HCT116 (cell line): ENCODE results near the gene CALN1. TPM values are rescaled to one million over a fixed set of nuclear protein-coding genes. Genes with fewer than 3 reads are reported as not detected.

Experiments used
- ATAC-seq: fragments of 200-7000 bp; cut with Tn5 transposase; 2 replicates; pipeline ENCODE4 v1.9.1; 2020; ENCODE audit warnings: mild to moderate bottlenecking, moderate library complexity
- BruUV-seq: library from RNA; stranded (reverse); fragments of 400-500 nt; replicated peaks from 2 replicates; lab custom pipeline; 2021; lab: Mats Ljungman, UMichigan
- CTCF ChIA-PET: fragments of 300-600 bp; sonication (Branson Sonifier 250); formaldehyde crosslinking; loops from one replicate; lab custom pipeline; 2021; ENCODE audit warnings: antibody characterized with exemption; lab: Charles Lee
- POLR2A ChIA-PET: fragments of 300-600, 350-600 bp; sonication (Branson Sonifier 250); formaldehyde crosslinking; loops from one replicate; lab custom pipeline; 2021; ENCODE audit warnings: antibody characterized with exemption; lab: Charles Lee
- RAD21 ChIA-PET, 2 experiments: fragments of 300-600 bp; sonication (Branson Sonifier 250); formaldehyde crosslinking; loops; one replicate each; lab custom pipeline; 2023; ENCODE audit warnings: low total read pairs in 2 of 2; ENCODE audit not compliant: uncharacterized antibody in 2 of 2, unreplicated experiment in 2 of 2, low non-redundant PET in 1 of 2; lab: Charles Lee
- DNase-seq: peaks from one replicate; pipeline ENCODE4 v3.0.0-alpha.2; 2010; ENCODE audit warnings: low read depth, low spot score
- H2AFZ ChIP-seq: fragments of 200-600 bp; shearing (Covaris generic), sonication (generic); 2 replicates; pipeline ENCODE4 v1.6.1; 2017; ENCODE audit warnings: low read depth, mixed run types, mixed read lengths, antibody characterized with exemption, low read length; ENCODE audit not compliant: poor library complexity, severe bottlenecking
- H3K27ac ChIP-seq: 2 replicates; pipeline ENCODE4 v1.5.1; 2012; ENCODE audit warnings: low read depth, low read length
- H3K27me3 ChIP-seq: fragments of 200-600 bp; sonication (generic); 2 replicates; pipeline ENCODE4 v1.6.1; 2016; ENCODE audit warnings: mixed run types, low read length, mixed read lengths; ENCODE audit not compliant: insufficient read depth
- H3K36me3 ChIP-seq, 2 experiments: fragments of 200-500 bp in 1 of 2; fragments of 200-600 bp in 1 of 2; sonication (Bioruptor generic) in 1 of 2; sonication (generic) in 1 of 2; 2 replicates each; pipeline versions ENCODE4 v1.5.1 to v1.6.1; 2014 to 2016; ENCODE audit warnings: low read length in 2 of 2, inconsistent platforms in 1 of 2, mixed read lengths in 1 of 2, mixed run types in 1 of 2; ENCODE audit not compliant: insufficient read depth in 2 of 2, control insufficient read depth in 1 of 2
- H3K4me1 ChIP-seq, 2 experiments: fragments of 200-600 bp in 1 of 2; sonication (generic) in 1 of 2; 2 replicates each; pipeline versions ENCODE4 v1.5.1 to v1.6.1; 2012 to 2017; ENCODE audit warnings: low read length in 2 of 2, inconsistent platforms in 1 of 2, mild to moderate bottlenecking in 1 of 2, mixed read lengths in 1 of 2, mixed run types in 1 of 2, moderate library complexity in 1 of 2; ENCODE audit not compliant: insufficient read depth in 2 of 2, control insufficient read depth in 1 of 2
- H3K4me2 ChIP-seq: fragments of 200-600 bp; sonication (generic); 2 replicates; pipeline ENCODE4 v1.6.1; 2017; ENCODE audit warnings: mixed run types, low read length, mixed read lengths
- H3K4me3 ChIP-seq, 2 experiments: fragments of 200-600 bp in 1 of 2; sonication (generic) in 1 of 2; replicated peaks in 1 of 2; 2 replicates each; pipeline ENCODE4 v1.5.1; 2011 to 2016; ENCODE audit warnings: low read length in 2 of 2, control low read depth in 1 of 2, low read depth in 1 of 2, mild to moderate bottlenecking in 1 of 2, mixed read lengths in 1 of 2, mixed run types in 1 of 2
- H3K79me2 ChIP-seq: fragments of 200-600 bp; sonication (generic); 2 replicates; pipeline ENCODE4 v1.6.1; 2017; ENCODE audit warnings: mild to moderate bottlenecking, mixed run types, low read length, moderate library complexity, mixed read lengths; ENCODE audit not compliant: insufficient read depth
- H3K9ac ChIP-seq: fragments of 200-600 bp; sonication (generic); 2 replicates; pipeline ENCODE4 v1.6.1; 2016; ENCODE audit warnings: low read length, mixed read lengths
- H3K9me2 ChIP-seq: fragments of 200-600 bp; sonication (generic), shearing (Covaris generic); 2 replicates; pipeline ENCODE4 v1.6.1; 2017; ENCODE audit warnings: mixed run types, mild to moderate bottlenecking, moderate library complexity; ENCODE audit not compliant: insufficient read depth
- H3K9me3 ChIP-seq, 2 experiments: fragments of 200-500 bp in 1 of 2; fragments of 200-600 bp in 1 of 2; sonication (Bioruptor generic) in 1 of 2; sonication (generic) in 1 of 2; 2 replicates each; pipeline ENCODE4 v1.6.1; 2014 to 2017; ENCODE audit warnings: low read length in 2 of 2, mixed read lengths in 2 of 2, inconsistent platforms in 1 of 2, low read depth in 1 of 2, mild to moderate bottlenecking in 1 of 2, mixed run types in 1 of 2, moderate library complexity in 1 of 2; ENCODE audit not compliant: control insufficient read depth in 1 of 2, insufficient read depth in 1 of 2
- H4K20me1 ChIP-seq: fragments of 200-600 bp; sonication (generic), shearing (Covaris generic); 2 replicates; pipeline ENCODE4 v1.6.1; 2017; ENCODE audit warnings: mixed run types, mild to moderate bottlenecking, moderate library complexity; ENCODE audit not compliant: insufficient read depth
- CEBPB ChIP-seq: IDR thresholded peaks from 2 replicates; pipeline ENCODE4 v1.6.1; 2012; ENCODE audit warnings: low read depth
- EGR1 ChIP-seq: IDR thresholded peaks from 2 replicates; pipeline ENCODE4 v1.6.1; 2012; ENCODE audit warnings: low read depth
- ELF1 ChIP-seq: IDR thresholded peaks from 2 replicates; pipeline ENCODE4 v1.6.1; 2012; ENCODE audit warnings: low read depth, borderline replicate concordance
- EZH2 ChIP-seq: fragments of 200-600 bp; sonication (generic); IDR thresholded peaks from 2 replicates; pipeline ENCODE4 v1.6.1; 2017; ENCODE audit warnings: antibody characterized with exemption, mixed run types
- EZH2phosphoT487 ChIP-seq: fragments of 200-600 bp; IDR thresholded peaks from 2 replicates; pipeline ENCODE4 v1.6.1; 2018; ENCODE audit warnings: antibody characterized with exemption, borderline replicate concordance
- FOSL1 ChIP-seq: IDR thresholded peaks from 2 replicates; pipeline ENCODE4 v1.6.1; 2012; ENCODE audit warnings: low read depth
- JUND ChIP-seq: IDR thresholded peaks from 2 replicates; pipeline ENCODE4 v1.6.1; 2012
- POLR2AphosphoS5 ChIP-seq: IDR thresholded peaks from 2 replicates; pipeline ENCODE4 v1.6.1; 2011; ENCODE audit warnings: mild to moderate bottlenecking, low read depth, low read length, moderate library complexity
- RAD21 ChIP-seq: IDR thresholded peaks from 2 replicates; pipeline ENCODE4 v1.6.1; 2012; ENCODE audit warnings: low read depth, mild to moderate bottlenecking
- SP1 ChIP-seq: IDR thresholded peaks from 2 replicates; pipeline ENCODE4 v1.6.1; 2012; ENCODE audit warnings: low read depth
- TCF7L2 ChIP-seq: IDR thresholded peaks from 2 replicates; pipeline ENCODE4 v1.7.0; 2011; ENCODE audit warnings: borderline replicate concordance, inconsistent platforms; ENCODE audit not compliant: insufficient read depth, insufficient read length; ENCODE audit errors: extremely low read depth
- ZFX ChIP-seq: fragments of 450-650 bp; IDR thresholded peaks from 2 replicates; pipeline ENCODE4 v1.6.1; 2017
- ZNF274 ChIP-seq: fragments of 200-500 bp; sonication (Bioruptor generic); IDR thresholded peaks from 2 replicates; pipeline ENCODE4 v1.6.1; 2014; ENCODE audit warnings: mild to moderate bottlenecking, low read depth, low read length, inconsistent platforms
- intact Hi-C: fragments of 100-400 bp; cut with micrococcal nuclease; formaldehyde crosslinking; loops from 2 replicates; pipeline ENCODE4 v1.10.0; 2022
- total RNA-seq: library from RNA; stranded (reverse); gene quantifications from one replicate; pipeline ENCODE4 v1.2.1, GENCODE V29; 2021; ENCODE audit not compliant: unreplicated experiment
- TF ChIP-seq, protein P1 (sequence below): IDR thresholded peaks from 2 replicates; pipeline ENCODE4 v1.6.1; 2012
- TF ChIP-seq, protein P2 (sequence below): IDR thresholded peaks from 2 replicates; pipeline ENCODE4 v1.6.1; 2011; ENCODE audit warnings: mild to moderate bottlenecking, low read length, moderate library complexity; ENCODE audit not compliant: insufficient replicate concordance; ENCODE audit errors: extremely low read depth
- TF ChIP-seq, protein P3 (sequence below): IDR thresholded peaks from 2 replicates; pipeline ENCODE4 v1.6.1; 2012

Gene CALN1
- total RNA-seq, 1 experiment from 2014 or later, result 0.17 TPM

DNA sequence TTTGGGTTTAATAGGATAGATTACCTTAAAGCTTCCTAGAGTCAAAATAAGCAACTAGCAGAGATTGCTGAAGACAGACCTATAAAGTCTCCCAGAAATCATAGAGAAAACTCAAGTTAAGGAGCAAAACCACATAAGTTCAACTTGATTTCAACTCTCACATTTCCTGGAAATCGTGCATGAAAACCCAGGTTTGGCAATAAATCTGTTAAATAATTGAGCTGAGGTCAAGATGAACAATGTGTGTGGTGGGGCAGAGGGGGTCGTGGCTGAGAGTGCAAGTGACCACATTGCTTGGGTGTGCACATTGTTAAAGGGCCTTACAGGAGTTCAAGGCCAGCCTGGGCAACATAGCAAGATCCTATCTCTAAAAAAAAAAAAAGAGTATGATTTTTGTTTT lies 643.7 kb downstream of the CALN1 start:
- no TSS peak for BruUV-seq
- intact Hi-C loops, result no loop called here
- H3K4me1 ChIP-seq, result no peaks in the 10 kb centered on the region
- H3K27me3 ChIP-seq, result no peaks in the 10 kb centered on the region
- no peaks in the 10 kb centered on the region for H3K9me2 ChIP-seq
- no peak overlapping the region for H3K4me3 ChIP-seq
- TF ChIP-seq ZNF274, result no peak
- no peak for TF ChIP-seq EZH2
- TF ChIP-seq, protein P1, sequence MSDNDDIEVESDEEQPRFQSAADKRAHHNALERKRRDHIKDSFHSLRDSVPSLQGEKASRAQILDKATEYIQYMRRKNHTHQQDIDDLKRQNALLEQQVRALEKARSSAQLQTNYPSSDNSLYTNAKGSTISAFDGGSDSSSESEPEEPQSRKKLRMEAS, result no peak
- TF ChIP-seq, protein P2, sequence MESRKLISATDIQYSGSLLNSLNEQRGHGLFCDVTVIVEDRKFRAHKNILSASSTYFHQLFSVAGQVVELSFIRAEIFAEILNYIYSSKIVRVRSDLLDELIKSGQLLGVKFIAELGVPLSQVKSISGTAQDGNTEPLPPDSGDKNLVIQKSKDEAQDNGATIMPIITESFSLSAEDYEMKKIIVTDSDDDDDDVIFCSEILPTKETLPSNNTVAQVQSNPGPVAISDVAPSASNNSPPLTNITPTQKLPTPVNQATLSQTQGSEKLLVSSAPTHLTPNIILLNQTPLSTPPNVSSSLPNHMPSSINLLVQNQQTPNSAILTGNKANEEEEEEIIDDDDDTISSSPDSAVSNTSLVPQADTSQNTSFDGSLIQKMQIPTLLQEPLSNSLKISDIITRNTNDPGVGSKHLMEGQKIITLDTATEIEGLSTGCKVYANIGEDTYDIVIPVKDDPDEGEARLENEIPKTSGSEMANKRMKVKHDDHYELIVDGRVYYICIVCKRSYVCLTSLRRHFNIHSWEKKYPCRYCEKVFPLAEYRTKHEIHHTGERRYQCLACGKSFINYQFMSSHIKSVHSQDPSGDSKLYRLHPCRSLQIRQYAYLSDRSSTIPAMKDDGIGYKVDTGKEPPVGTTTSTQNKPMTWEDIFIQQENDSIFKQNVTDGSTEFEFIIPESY, result no peak
- TF ChIP-seq SP1, result no peak
- H3K9ac ChIP-seq, result no peak overlapping the region
- H3K36me3 ChIP-seq, result no peaks in the 10 kb centered on the region
- H2AFZ ChIP-seq, result no peak overlapping the region
- CTCF ChIA-PET, result no interaction called here
- ATAC-seq (no peak), DNase-seq (no peak)
- no peaks in the 10 kb centered on the region for H3K79me2 ChIP-seq
- RAD21 ChIA-PET, result no interaction called here
- no peaks in the 10 kb centered on the region for H4K20me1 ChIP-seq
- POLR2A ChIA-PET, result no interaction called here
- no peak overlapping the region for H3K4me2 ChIP-seq
- H3K9me3 ChIP-seq, result peaks cover 0 to 8% of the 10 kb centered on the region in 2 experiments; a peak in 2 of 4 replicates
- no peak overlapping the region for H3K27ac ChIP-seq

DNA sequence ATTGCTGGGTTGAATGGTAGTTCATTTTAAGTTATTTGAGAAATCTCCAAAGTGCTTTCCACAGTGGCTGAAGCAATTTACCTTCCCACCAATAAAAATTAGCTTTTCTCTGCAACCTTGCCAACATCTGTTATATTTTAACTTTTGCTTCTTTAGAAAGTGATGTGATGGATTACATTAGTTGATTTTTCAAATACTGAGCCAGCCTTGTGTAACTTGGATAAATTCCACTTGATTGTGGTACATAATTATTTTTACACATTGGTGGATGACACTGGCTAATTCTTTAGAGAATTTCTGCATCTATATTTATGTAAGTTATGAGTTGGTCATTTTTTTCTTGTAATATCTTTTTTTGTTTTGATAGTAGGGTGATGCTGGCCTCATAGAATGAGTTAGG lies 646.1 kb downstream of the CALN1 start:
- no peak for TF ChIP-seq TCF7L2
- no peak for TF ChIP-seq EZH2phosphoT487
- no peak for TF ChIP-seq EGR1
- TF ChIP-seq POLR2AphosphoS5, result no peak
- no peak for TF ChIP-seq RAD21
- no peak for TF ChIP-seq FOSL1
- TF ChIP-seq, protein P1, result no peak
- TF ChIP-seq, protein P3, sequence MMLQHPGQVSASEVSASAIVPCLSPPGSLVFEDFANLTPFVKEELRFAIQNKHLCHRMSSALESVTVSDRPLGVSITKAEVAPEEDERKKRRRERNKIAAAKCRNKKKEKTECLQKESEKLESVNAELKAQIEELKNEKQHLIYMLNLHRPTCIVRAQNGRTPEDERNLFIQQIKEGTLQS, result no peak
- no peak for TF ChIP-seq ZFX
- TF ChIP-seq CEBPB, result no peak
- TF ChIP-seq JUND, result no peak
- no peak for TF ChIP-seq SP1
- no peak for TF ChIP-seq ELF1
- no peak for TF ChIP-seq ZNF274
- no peaks in the 10 kb centered on the region for H3K4me1 ChIP-seq
- BruUV-seq, result no TSS peak
- H3K36me3 ChIP-seq, result no peaks in the 10 kb centered on the region
- no peaks in the 10 kb centered on the region for H3K9me2 ChIP-seq
- ChIA-PET CTCF (no interaction called here), RAD21 (no interaction called here), POLR2A (no interaction called here)
- no peak for DNase-seq
- no peaks in the 10 kb centered on the region for H3K27me3 ChIP-seq
- no peak overlapping the region for H2AFZ ChIP-seq
- intact Hi-C loops, result no loop called here
- no peak overlapping the region for H3K4me2 ChIP-seq
- no peak overlapping the region for H3K4me3 ChIP-seq
- peaks cover 4 to 12% of the 10 kb centered on the region in 2 experiments; a peak in 2 of 4 replicates for H3K9me3 ChIP-seq
- no peaks in the 10 kb centered on the region for H4K20me1 ChIP-seq
- H3K79me2 ChIP-seq, result no peaks in the 10 kb centered on the region
- no peak overlapping the region for H3K27ac ChIP-seq
- H3K9ac ChIP-seq, result no peak overlapping the region
- ATAC-seq, result no peak
